ENCODE results near the gene IL19.

Gene IL19

GRCh38 chr1:206880314-206880713 is 109.7 kb downstream of the IL19 start:
- no peak for TF ChIP-seq CTCF (conservative IDR thresholded peaks at IDR 0.05; ENCODE audit: low read depth)
- CTCF ChIA-PET, result interaction anchor here (0.7 kb wide), 1 partner anchor 20 kb away, joined by 4 read pairs; no protein-coding TSS in a partner anchor
- H3K27ac ChIP-seq, result no peak overlapping the region
- no peak for DNase-seq (ENCODE audit: low spot score)
- POLR2A ChIA-PET (ENCODE audit: low non-redundant PET), result no interaction called here

DNA sequence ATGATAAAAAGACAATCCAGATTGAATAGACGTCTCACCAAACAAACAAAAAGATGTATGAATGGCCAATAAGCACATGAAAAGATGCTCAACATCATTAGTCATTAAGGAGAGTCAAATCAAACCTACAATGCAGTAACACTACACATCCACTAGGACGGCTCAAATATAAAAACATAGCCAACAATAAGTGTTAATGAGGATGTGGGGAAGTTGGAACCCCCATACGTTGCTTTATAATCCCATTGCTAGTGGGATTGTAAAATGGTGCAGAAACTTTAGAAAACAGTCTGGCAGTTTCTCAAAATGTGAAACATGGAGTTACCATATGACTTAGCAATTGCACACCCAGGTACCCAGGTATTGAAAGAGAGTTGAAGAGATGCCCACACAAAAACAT is 112.0 kb downstream of the IL19 start:
- ChIA-PET CTCF (no interaction called here), POLR2A (ENCODE audit: low non-redundant PET) (no interaction called here)
- no peak for TF ChIP-seq CTCF (conservative IDR thresholded peaks at IDR 0.05; ENCODE audit: low read depth)

GRCh38 chr1:206883160-206883559 is 112.6 kb downstream of the IL19 start:
- no peak for TF ChIP-seq CTCF (conservative IDR thresholded peaks at IDR 0.05; ENCODE audit: low read depth)
- H3K27ac ChIP-seq, result no peak overlapping the region
- no peak for DNase-seq (ENCODE audit: low spot score)
- CTCF ChIA-PET, result interaction anchor here (0.6 to 1.3 kb wide), 2 partner anchors 18 to 148 kb away, joined by 3 read pairs; partner anchors contain the start of gene IL20
- POLR2A ChIA-PET (ENCODE audit: low non-redundant PET), result no interaction called here

More for the DNA sequence above, 112.0 kb downstream of the IL19 start:
- no peak for DNase-seq (ENCODE audit: low spot score)
- no peak overlapping the region for H3K27ac ChIP-seq

- no peak for DNase-seq (ENCODE audit: low spot score)
- CTCF ChIA-PET, result interaction anchor here (0.6 to 1.7 kb wide), 3 partner anchors 19 to 149 kb away, joined by 3 to 4 read pairs (median 3); partner anchors contain the start of gene IL20
- no peak for TF ChIP-seq CTCF (conservative IDR thresholded peaks at IDR 0.05; ENCODE audit: low read depth)
- POLR2A ChIA-PET (ENCODE audit: low non-redundant PET), result no interaction called here
- H3K27ac ChIP-seq, result no peak overlapping the region
Observed at GRCh38 chr1:206883876-206884275, 113.3 kb downstream of the IL19 start.

- POLR2A ChIA-PET (ENCODE audit: low non-redundant PET), result no interaction called here
- DNase-seq (ENCODE audit: low spot score), result peak; percentile 41
- peak overlapping the region; percentile 75 for H3K27ac ChIP-seq
- CTCF ChIA-PET, result interaction anchor here (0.6 to 1.7 kb wide), 5 partner anchors 20 to 117 kb away, joined by 3 to 4 read pairs (median 3); partner anchors contain the start of gene IL20
- TF ChIP-seq CTCF (conservative IDR thresholded peaks at IDR 0.05; ENCODE audit: low read depth), result no peak
Observed at GRCh38 chr1:206885341-206886060, 114.9 kb downstream of the IL19 start.

- H3K27ac ChIP-seq, result no peak overlapping the region
- ChIA-PET CTCF (no interaction called here), POLR2A (ENCODE audit: low non-redundant PET) (interaction anchor here (0.7 kb wide), 1 partner anchor 252 kb away, joined by 3 read pairs; the partner anchor contains the start of gene DYRK3)
- no peak for DNase-seq (ENCODE audit: low spot score)
- TF ChIP-seq CTCF (conservative IDR thresholded peaks at IDR 0.05; ENCODE audit: low read depth), result no peak
Observed at GRCh38 chr1:206886831-206887230, 116.3 kb downstream of the IL19 start.

All from RWPE1 (cell line).